Epithelial cell of proximal tubule (primary cell): ENCODE data around the gene ABHD15. TPM values are rescaled to one million over a fixed set of nuclear protein-coding genes. Genes with fewer than 3 reads are reported as not detected.

Experiments used
- DNase-seq: peaks from one replicate; pipeline ENCODE4 v3.0.0-alpha.2; 2011; ENCODE audit warnings: low read depth
- H3K4me3 ChIP-seq: 2 replicates; pipeline ENCODE4 v1.5.1; 2011; ENCODE audit warnings: low read depth, mild to moderate bottlenecking, low read length
- total RNA-seq: library from RNA; depleted of rRNA; stranded (reverse); fragments of >200 nt; gene quantifications from 2 replicates; pipeline ENCODE4 v1.2.3, GENCODE V29; 2015
- TF ChIP-seq, protein P1 (sequence below): conservative IDR thresholded peaks from 2 replicates; pipeline ENCODE4 v1.5.1; 2012; ENCODE audit warnings: low read depth, mild to moderate bottlenecking, low read length

ABHD15 gene
- total RNA-seq, 1 donor from 2014 or later = 8.2 TPM

DNA sequence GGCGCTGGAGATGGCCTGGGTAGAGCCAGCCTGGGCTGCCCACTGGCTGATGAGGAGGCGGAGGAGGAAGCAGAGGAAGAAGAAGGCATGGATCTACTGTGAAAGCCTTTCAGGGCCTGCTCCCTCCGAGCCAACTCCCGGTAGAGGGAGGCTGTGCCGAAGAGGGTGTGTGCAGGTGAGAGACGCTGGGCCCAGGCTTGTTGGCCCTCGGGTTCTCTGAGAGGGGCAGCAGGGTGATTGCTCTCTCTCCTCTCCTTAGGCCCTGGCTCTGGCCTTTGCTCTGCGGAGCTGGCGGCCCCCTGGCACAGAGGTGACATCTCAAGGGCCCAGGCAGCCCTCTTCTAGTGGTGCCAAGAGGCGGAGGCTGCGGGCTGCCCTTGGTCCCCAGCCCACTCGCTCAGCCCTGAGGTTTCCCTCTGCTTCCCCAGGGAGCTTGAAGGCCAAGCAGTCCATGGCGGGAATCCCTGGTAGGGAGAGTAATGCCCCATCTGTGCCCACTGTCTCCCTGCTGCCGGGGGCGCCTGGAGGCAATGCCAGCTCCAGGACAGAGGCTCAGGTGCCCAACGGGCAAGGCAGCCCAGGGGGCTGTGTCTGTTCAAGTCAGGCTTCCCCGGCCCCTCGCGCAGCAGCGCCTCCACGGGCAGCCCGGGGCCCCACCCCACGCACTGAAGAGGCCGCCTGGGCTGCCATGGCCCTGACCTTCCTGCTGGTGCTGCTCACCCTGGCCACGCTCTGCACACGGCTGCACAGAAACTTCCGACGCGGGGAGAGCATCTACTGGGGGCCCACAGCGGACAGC lies 5.2 kb upstream of the ABHD15 start:
- TF ChIP-seq, protein P1, sequence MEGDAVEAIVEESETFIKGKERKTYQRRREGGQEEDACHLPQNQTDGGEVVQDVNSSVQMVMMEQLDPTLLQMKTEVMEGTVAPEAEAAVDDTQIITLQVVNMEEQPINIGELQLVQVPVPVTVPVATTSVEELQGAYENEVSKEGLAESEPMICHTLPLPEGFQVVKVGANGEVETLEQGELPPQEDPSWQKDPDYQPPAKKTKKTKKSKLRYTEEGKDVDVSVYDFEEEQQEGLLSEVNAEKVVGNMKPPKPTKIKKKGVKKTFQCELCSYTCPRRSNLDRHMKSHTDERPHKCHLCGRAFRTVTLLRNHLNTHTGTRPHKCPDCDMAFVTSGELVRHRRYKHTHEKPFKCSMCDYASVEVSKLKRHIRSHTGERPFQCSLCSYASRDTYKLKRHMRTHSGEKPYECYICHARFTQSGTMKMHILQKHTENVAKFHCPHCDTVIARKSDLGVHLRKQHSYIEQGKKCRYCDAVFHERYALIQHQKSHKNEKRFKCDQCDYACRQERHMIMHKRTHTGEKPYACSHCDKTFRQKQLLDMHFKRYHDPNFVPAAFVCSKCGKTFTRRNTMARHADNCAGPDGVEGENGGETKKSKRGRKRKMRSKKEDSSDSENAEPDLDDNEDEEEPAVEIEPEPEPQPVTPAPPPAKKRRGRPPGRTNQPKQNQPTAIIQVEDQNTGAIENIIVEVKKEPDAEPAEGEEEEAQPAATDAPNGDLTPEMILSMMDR = no peak
- no peak for DNase-seq
- H3K4me3 ChIP-seq = no peak overlapping the region

DNA sequence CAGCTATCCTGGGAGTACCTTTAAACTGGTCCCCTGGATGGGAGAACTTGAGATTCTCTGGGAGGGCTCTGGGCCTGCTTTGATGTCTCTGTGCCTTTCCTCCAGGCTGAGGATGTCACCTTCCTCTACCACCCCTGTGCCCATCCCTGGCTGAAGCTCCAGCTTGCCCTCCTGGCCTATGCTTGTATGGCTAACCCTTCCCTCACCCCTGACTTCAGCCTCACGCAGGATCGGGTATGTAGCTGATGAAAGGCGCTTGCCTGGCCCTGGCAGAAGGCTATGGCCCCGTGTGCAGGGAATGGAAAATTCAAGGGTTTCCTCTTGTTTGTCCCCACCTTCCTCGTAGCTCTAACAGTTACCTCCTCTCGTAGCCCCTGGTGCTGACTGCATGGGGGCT lies 4.6 kb upstream of the ABHD15 start:
- DNase-seq = no peak
- TF ChIP-seq, protein P1 = no peak
- no peak overlapping the region for H3K4me3 ChIP-seq

DNA sequence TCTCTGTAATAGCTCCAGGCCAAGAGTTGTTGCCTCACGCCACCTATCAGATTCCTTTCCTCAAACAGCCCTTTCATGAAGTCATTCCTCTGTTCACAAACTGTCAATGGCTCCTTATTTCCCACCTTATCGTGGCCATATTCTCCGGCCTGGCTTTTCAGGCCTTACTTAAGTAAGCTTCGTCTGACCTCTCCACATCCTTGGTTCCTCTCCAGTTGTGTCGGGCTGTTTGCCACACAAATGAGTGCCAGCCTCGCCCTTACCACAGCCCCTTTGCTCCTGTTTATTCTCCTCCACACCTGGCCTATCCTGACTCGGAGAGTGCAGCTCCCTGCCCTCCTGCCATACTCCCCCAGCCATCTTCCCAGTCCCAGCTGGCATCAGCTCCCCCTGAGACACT lies 3.7 kb upstream of the ABHD15 start:
- H3K4me3 ChIP-seq = no peak overlapping the region
- TF ChIP-seq, protein P1 = no peak

DNA sequence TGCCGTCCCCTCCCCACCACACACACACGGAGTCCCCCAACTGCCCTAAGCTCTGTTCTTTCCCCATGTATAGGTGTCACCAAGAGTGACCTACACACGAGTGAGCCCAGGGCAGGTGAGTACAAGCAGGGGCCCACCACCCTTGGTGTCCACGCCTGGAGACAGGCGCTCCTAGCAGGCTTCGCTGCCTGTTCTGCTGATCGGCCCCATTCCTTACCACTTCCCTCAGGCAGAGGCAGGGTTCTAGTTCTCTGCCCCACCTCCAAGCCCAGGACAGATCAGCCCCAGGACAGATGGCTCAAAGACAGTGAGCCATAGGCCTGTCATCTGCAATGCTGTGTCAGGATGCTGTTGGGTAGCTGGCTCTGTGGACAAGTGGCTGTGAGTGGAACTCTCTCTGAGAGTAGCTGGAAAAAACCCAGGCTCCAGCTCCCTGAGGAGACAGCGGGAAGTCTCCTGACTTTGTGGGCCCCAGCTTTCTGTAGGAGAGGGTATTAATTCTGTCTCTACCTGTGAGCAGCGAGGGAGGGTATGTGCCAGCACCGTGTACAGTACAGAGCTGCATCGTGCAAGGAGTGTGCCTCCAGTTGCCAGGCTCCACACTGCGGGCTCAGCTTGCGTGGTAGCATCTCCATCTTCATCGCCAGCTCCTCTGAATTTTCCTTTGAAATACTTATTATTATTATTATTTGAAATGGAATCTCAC lies 2.6 kb upstream of the ABHD15 start:
- DNase-seq = no peak
- TF ChIP-seq, protein P1 = no peak
- H3K4me3 ChIP-seq = peak overlapping the region; percentile 67

More for the DNA sequence above, 3.7 kb upstream of the ABHD15 start:
- DNase-seq = no peak

DNA sequence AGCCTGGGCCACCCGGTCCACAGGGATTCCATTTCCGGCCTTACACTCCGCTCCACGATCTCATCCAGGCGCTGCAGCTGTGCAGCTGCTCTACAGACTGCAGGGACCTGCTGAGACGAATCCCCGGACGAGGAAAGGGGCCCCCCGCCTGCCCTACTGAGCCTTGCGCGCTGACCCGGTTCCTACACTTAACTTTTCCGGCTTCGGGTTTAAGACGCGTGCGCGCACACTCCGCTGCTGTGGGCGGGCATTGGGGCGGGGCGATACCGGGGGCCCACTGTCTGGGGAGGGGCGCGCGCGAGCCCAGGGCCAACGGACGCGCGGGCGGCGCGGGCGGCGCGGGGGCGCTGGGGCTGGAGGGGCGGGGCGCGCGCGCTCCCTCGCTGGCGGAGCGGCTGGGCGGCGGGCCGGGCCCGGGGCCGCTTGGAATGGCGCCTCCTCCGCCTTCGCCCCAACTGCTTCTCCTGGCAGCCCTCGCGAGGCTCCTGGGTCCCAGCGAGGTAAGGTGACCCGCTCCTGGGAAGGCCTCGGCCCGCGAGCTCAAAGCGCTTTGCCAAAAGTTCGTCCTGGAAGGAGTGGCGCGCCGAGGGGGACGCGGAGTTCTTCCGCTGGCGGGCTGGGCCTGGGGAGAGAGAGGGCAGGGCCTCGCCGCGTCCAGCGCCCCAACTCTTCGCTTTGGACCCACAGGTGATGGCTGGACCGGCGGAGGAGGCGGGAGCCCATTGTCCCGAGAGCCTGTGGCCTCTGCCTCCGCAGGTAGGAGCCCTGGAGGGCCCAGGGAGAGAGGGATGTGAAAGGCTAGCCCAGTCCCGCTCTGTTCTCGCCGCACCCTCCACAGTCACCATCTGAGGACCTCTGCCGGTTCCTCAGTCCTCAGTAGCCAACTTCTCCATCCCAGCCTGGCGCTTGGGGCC lies 1.8 kb upstream of the ABHD15 start, which contains the start of gene TP53I13:
Gene TP53I13 (plus strand): TSS at position 371 of the 914 bp plus-strand sequence. CDS start 58 bp downstream, at position 429.
- TF ChIP-seq, protein P1 = no peak
- peak within 1 kb of the TSS; percentile 77 for H3K4me3 ChIP-seq
- no peak for DNase-seq

DNA sequence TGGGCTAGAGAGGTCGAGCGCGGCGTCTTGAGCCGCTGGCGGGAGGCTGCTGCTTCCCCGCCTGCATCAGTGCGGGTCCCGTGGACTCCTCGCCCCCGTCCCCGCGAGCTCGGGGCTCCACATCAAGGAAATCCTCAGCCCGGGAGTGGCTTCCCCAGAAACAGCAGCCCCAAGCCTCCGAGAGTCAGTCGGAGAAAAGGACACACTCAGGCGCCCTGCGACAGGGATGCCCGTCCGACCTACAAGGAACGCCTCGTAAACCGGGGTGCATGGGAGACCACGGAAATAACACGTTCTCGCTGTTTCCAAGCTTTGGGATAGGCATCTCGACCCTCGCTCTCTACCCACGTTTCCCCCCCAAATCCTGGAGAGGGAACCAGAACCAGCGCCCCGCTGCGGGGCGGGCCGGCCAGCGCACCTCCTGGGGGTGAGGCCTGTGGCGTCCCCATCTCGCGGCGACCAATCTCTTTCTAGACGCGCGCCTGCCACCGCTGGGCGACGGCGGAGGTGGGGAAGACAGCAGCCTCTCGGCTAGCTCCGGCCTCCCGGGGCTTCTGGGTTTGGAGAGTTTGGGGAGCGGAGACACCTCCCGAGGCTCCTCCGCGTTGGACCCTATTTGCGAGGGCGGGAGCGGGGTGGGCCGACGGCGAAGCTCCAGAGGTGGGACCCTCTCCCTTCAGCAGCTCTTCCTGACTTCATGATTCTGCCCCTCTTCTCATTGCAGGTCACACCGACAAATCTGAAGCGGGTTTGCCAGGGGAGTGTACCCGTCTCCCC lies 905 bp upstream of the ABHD15 start:
- H3K4me3 ChIP-seq = peak overlapping the region; percentile 77
- no peak for DNase-seq
- TF ChIP-seq, protein P1 = peak; percentile 28
